SK-N-SH (cell line): ENCODE data around the gene MYCBPAP. TPM values are rescaled to one million over a fixed set of nuclear protein-coding genes. Genes with fewer than 3 reads are reported as not detected.

Experiments
- CTCF ChIA-PET: fragments of 300-600, 350-600 bp; formaldehyde crosslinking; extraction: SDS; loops from one replicate; lab custom pipeline; 2021; lab: Yijun Ruan, JAX
- POLR2A ChIA-PET: fragments of 350-600 bp; sonication (Branson Sonifier 250); formaldehyde crosslinking; extraction: SDS; loops from one replicate; lab custom pipeline; 2020; ENCODE audit warnings: antibody characterized with exemption, inconsistent platforms; lab: Yijun Ruan, JAX
- DNase-seq: peaks from one replicate; pipeline ENCODE4 v3.0.0; 2012
- H2AFZ ChIP-seq: fragments of 200-600 bp; sonication (generic); 2 replicates; pipeline ENCODE4 v1.8.1; 2016; ENCODE audit warnings: antibody characterized with exemption, mild to moderate bottlenecking, low read depth
- H3F3A ChIP-seq: fragments of 200-600 bp; sonication (generic); replicated peaks from 2 replicates; pipeline ENCODE3; 2016; ENCODE audit warnings: antibody characterized with exemption, mild to moderate bottlenecking; ENCODE audit not compliant: insufficient read depth
- H3K27ac ChIP-seq, 2 experiments: fragments of 200-500 bp in 1 of 2; fragments of 200-600 bp in 1 of 2; sonication (Bioruptor generic) in 1 of 2; sonication (generic), shearing (Covaris generic) in 1 of 2; 2 replicates each; pipeline versions ENCODE4 v1.5.1 to v1.6.1; 2014 to 2016; ENCODE audit warnings: low read depth in 2 of 2, inconsistent platforms in 1 of 2, low read length in 1 of 2, mild to moderate bottlenecking in 1 of 2, mixed read lengths in 1 of 2
- H3K27me3 ChIP-seq: fragments of 200-600 bp; sonication (generic), shearing (Covaris generic); 2 replicates; pipeline ENCODE4 v1.6.1; 2016; ENCODE audit warnings: mixed run types; ENCODE audit not compliant: insufficient read depth
- H3K36me3 ChIP-seq, 2 experiments: fragments of 200-500 bp in 1 of 2; fragments of 200-600 bp in 1 of 2; sonication (Bioruptor generic) in 1 of 2; sonication (generic) in 1 of 2; replicated peaks in 1 of 2; 2 replicates each; pipeline versions ENCODE3 to v1.5.1; 2014 to 2016; ENCODE audit warnings: low read length in 1 of 2, mild to moderate bottlenecking in 1 of 2; ENCODE audit not compliant: insufficient read depth in 2 of 2, control insufficient read depth in 1 of 2
- H3K4me1 ChIP-seq, 2 experiments: fragments of 200-500 bp in 1 of 2; fragments of 200-600 bp in 1 of 2; sonication (Bioruptor generic) in 1 of 2; sonication (generic), shearing (Covaris generic) in 1 of 2; 2 replicates each; pipeline versions ENCODE4 v1.5.1 to v1.6.1; 2014 to 2016; ENCODE audit warnings: low read depth in 1 of 2, low read length in 1 of 2, mixed run types in 1 of 2; ENCODE audit not compliant: insufficient read depth in 2 of 2, control insufficient read depth in 1 of 2
- H3K4me2 ChIP-seq: fragments of 200-600 bp; sonication (generic), shearing (Covaris generic); 2 replicates; pipeline ENCODE4 v1.6.1; 2017; ENCODE audit warnings: mixed run types
- H3K4me3 ChIP-seq, 2 experiments: fragments of 200-500 bp in 1 of 2; fragments of 200-600 bp in 1 of 2; sonication (Bioruptor generic) in 1 of 2; sonication (generic), shearing (Covaris generic) in 1 of 2; 2 replicates each; pipeline versions ENCODE4 v1.5.1 to v1.8.1; 2014 to 2016; ENCODE audit warnings: low read depth in 2 of 2, inconsistent platforms in 1 of 2, low read length in 1 of 2, mild to moderate bottlenecking in 1 of 2, mixed read lengths in 1 of 2, moderate library complexity in 1 of 2
- H3K79me2 ChIP-seq: fragments of 200-600 bp; sonication (generic); 2 replicates; pipeline ENCODE4 v1.8.1; 2017; ENCODE audit warnings: mild to moderate bottlenecking; ENCODE audit not compliant: insufficient read depth
- H3K9ac ChIP-seq: fragments of 200-600 bp; sonication (generic); 2 replicates; pipeline ENCODE4 v1.6.1; 2017; ENCODE audit warnings: mixed run types
- H3K9me2 ChIP-seq: fragments of 200-600 bp; sonication (generic); 2 replicates; pipeline ENCODE4 v1.6.1; 2017; ENCODE audit warnings: mixed run types
- H3K9me3 ChIP-seq: fragments of 200-600 bp; sonication (generic); 2 replicates; pipeline ENCODE4 v1.6.1; 2017; ENCODE audit warnings: mixed run types, mild to moderate bottlenecking, moderate library complexity
- H4K20me1 ChIP-seq: fragments of 200-600 bp; sonication (generic); 2 replicates; pipeline ENCODE4 v1.6.1; 2017; ENCODE audit warnings: mild to moderate bottlenecking, mixed run types; ENCODE audit not compliant: insufficient read depth
- CHD2 ChIP-seq: fragments of 150-350 bp; IDR thresholded peaks from 2 replicates; pipeline ENCODE4 v1.6.1; 2018; ENCODE audit warnings: low read length; ENCODE audit not compliant: partially characterized antibody
- EZH2phosphoT487 ChIP-seq: fragments of 200-600 bp; sonication (generic); IDR thresholded peaks from 2 replicates; pipeline ENCODE4 v1.6.1; 2017; ENCODE audit warnings: low read depth, mixed run types, mild to moderate bottlenecking, antibody characterized with exemption, moderate library complexity, borderline replicate concordance
- FOSL2 ChIP-seq: IDR thresholded peaks from 2 replicates; pipeline ENCODE4 v1.4.0; 2012; ENCODE audit warnings: low read depth, mild to moderate bottlenecking, moderate library complexity, borderline replicate concordance
- FOXJ3 ChIP-seq: sonication (generic); formaldehyde crosslinking; IDR thresholded peaks from 2 replicates; pipeline ENCODE4 v1.5.1; 2020; ENCODE audit warnings: mild to moderate bottlenecking, missing genetic modification reagents
- FOXM1 ChIP-seq: IDR thresholded peaks from 2 replicates; pipeline ENCODE4 v1.4.0; 2012; ENCODE audit warnings: low read depth, mild to moderate bottlenecking
- GABPA ChIP-seq: IDR thresholded peaks from 2 replicates; pipeline ENCODE4 v1.4.0; 2012; ENCODE audit warnings: low read depth, mild to moderate bottlenecking
- MEF2A ChIP-seq: IDR thresholded peaks from 2 replicates; pipeline ENCODE4 v1.4.0; 2012; ENCODE audit warnings: low read depth, borderline replicate concordance
- NFIC ChIP-seq: IDR thresholded peaks from 2 replicates; pipeline ENCODE4 v1.4.0; 2012; ENCODE audit warnings: borderline replicate concordance
- TCF12 ChIP-seq: IDR thresholded peaks from 2 replicates; pipeline ENCODE4 v1.4.0; 2012
- WGBS: methylation state at CpG from one replicate; pipeline ENCODE4 v1.1.6; 2017; ENCODE audit warnings: low lambda C conversion rate; 5-methylcytosine and 5-hydroxymethylcytosine counted together
- polyA plus RNA-seq, 3 experiments: library from polyadenylated mRNA; depleted of rRNA; stranded (reverse); fragments of >200 nt; gene quantifications; 2 replicates each; pipeline ENCODE4 v1.2.3, GENCODE V29; 2012
- TF ChIP-seq, protein P1 (sequence below): IDR thresholded peaks from 2 replicates; pipeline ENCODE4 v1.6.1; 2012; ENCODE audit warnings: mild to moderate bottlenecking, low read depth, low read length, moderate library complexity
- TF ChIP-seq, protein P2 (sequence below): IDR thresholded peaks from 2 replicates; pipeline ENCODE4 v1.4.0; 2012; ENCODE audit warnings: low read depth, borderline replicate concordance
- TF ChIP-seq, protein P3 (sequence below): fragments of 150-350 bp; IDR thresholded peaks from 2 replicates; pipeline ENCODE4 v1.6.1; 2016; ENCODE audit warnings: mild to moderate bottlenecking, low read depth, low read length

MYCBPAP gene
- polyA plus RNA-seq, 1 of the 3 experiments (the other 2 are of a cell fraction): 2.4 TPM

DNA sequence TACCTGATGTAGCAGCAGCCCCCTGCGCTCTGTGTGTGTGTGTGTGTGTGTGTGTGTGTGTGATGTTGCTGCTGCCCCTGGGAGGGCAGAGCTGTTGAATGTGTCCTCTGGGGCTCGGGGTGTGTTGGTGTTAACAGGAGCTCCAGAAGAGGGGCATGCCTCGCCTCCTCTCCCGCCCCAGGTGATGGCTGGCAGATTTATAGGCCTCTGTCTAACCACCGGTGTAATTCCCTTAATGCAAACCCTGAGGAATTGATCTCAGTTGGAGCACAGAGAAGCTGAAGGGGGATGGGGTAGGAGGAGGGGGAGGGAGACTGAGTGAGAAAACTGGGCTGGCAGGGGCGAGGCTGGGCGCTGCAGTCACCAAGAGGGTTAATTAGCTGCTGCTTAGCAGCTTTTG, 62.3 kb downstream of the MYCBPAP start:
- H3K36me3 ChIP-seq: no peaks in the 10 kb centered on the region
- POLR2A ChIA-PET: interaction anchor here (2.0 kb wide), 1 partner anchor 15 kb away, joined by 7 read pairs; no protein-coding TSS in a partner anchor

More for the DNA sequence above, 62.3 kb downstream of the MYCBPAP start:
- Histone ChIP-seq H2AFZ (no peak overlapping the region), H4K20me1 (no peaks in the 10 kb centered on the region), H3K4me2 (no peak overlapping the region), H3K27me3 (no peaks in the 10 kb centered on the region; the same call in 1 of the 2 replicates), H3K9me2 (no peaks in the 10 kb centered on the region), H3K79me2 (no peaks in the 10 kb centered on the region), H3K4me3 (no peak overlapping the region), H3K9me3 (no peaks in the 10 kb centered on the region), H3F3A (peaks cover 4% of the 10 kb centered on the region), H3K9ac (no peak overlapping the region), H3K27ac (no peak overlapping the region), H3K4me1 (peaks cover under 1 to 44% of the 10 kb centered on the region in 2 experiments; a peak in 3 of 4 replicates)
- 82% methylated on average over 6 of the region's 7 CpGs for WGBS
- DNase-seq: no peak
- TF ChIP-seq, protein P1, sequence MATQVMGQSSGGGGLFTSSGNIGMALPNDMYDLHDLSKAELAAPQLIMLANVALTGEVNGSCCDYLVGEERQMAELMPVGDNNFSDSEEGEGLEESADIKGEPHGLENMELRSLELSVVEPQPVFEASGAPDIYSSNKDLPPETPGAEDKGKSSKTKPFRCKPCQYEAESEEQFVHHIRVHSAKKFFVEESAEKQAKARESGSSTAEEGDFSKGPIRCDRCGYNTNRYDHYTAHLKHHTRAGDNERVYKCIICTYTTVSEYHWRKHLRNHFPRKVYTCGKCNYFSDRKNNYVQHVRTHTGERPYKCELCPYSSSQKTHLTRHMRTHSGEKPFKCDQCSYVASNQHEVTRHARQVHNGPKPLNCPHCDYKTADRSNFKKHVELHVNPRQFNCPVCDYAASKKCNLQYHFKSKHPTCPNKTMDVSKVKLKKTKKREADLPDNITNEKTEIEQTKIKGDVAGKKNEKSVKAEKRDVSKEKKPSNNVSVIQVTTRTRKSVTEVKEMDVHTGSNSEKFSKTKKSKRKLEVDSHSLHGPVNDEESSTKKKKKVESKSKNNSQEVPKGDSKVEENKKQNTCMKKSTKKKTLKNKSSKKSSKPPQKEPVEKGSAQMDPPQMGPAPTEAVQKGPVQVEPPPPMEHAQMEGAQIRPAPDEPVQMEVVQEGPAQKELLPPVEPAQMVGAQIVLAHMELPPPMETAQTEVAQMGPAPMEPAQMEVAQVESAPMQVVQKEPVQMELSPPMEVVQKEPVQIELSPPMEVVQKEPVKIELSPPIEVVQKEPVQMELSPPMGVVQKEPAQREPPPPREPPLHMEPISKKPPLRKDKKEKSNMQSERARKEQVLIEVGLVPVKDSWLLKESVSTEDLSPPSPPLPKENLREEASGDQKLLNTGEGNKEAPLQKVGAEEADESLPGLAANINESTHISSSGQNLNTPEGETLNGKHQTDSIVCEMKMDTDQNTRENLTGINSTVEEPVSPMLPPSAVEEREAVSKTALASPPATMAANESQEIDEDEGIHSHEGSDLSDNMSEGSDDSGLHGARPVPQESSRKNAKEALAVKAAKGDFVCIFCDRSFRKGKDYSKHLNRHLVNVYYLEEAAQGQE: no peak
- TF ChIP-seq, protein P2, sequence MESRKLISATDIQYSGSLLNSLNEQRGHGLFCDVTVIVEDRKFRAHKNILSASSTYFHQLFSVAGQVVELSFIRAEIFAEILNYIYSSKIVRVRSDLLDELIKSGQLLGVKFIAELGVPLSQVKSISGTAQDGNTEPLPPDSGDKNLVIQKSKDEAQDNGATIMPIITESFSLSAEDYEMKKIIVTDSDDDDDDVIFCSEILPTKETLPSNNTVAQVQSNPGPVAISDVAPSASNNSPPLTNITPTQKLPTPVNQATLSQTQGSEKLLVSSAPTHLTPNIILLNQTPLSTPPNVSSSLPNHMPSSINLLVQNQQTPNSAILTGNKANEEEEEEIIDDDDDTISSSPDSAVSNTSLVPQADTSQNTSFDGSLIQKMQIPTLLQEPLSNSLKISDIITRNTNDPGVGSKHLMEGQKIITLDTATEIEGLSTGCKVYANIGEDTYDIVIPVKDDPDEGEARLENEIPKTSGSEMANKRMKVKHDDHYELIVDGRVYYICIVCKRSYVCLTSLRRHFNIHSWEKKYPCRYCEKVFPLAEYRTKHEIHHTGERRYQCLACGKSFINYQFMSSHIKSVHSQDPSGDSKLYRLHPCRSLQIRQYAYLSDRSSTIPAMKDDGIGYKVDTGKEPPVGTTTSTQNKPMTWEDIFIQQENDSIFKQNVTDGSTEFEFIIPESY: no peak
- no peak for TF ChIP-seq EZH2phosphoT487
- TF ChIP-seq MEF2A: no peak
- TF ChIP-seq FOSL2: no peak
- no peak for TF ChIP-seq NFIC
- TF ChIP-seq, protein P3, sequence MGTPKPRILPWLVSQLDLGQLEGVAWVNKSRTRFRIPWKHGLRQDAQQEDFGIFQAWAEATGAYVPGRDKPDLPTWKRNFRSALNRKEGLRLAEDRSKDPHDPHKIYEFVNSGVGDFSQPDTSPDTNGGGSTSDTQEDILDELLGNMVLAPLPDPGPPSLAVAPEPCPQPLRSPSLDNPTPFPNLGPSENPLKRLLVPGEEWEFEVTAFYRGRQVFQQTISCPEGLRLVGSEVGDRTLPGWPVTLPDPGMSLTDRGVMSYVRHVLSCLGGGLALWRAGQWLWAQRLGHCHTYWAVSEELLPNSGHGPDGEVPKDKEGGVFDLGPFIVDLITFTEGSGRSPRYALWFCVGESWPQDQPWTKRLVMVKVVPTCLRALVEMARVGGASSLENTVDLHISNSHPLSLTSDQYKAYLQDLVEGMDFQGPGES: no peak
- TF ChIP-seq GABPA: no peak
- TF ChIP-seq FOXJ3 (CRISPR knock-in tag): no peak
- TF ChIP-seq FOXM1: no peak
- TF ChIP-seq TCF12: no peak
- TF ChIP-seq CHD2: no peak
- CTCF ChIA-PET: interaction anchor here (0.7 to 4.7 kb wide), 12 partner anchors 9 to 110 kb away, joined by 3 to 27 read pairs (median 3); no protein-coding TSS in a partner anchor
